ENCODE measurements around the gene PTGES2.
"Not testable (repeated sequence)": the region's sequence is repeated elsewhere in the genome, so short reads cannot be mapped to it uniquely, and the experiment has no call there.

DNA sequence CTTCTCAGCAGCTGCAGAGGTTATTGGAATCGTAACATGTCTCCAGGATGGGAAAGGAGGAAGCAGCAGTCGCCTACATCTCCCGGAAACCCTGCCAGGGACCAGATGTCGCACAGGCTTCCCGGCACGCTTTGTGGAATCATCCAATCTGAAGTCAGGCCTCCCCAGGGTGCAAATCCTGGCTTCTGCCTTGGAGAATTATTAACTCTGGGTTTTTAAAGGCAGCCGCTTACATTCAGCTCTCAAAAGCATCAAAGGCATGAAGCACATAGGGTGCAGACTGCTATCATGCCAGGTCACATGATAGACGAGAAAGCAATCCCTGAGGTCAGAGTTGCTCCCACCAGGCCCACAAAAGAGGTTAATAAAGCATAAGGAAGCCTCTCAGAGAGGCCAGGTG is 4.6 kb upstream of the PTGES2 start:
- not testable (repeated sequence) for TF ChIP-seq POLR2AphosphoS5 (IDR thresholded peaks at IDR 0.05); CTCF (IDR thresholded peaks at IDR 0.05; ENCODE audit: poor library complexity, severe bottlenecking); EZH2 (IDR thresholded peaks at IDR 0.05; ENCODE audit: borderline replicate concordance, insufficient read depth, low read length, poor library complexity, severe bottlenecking); SMC3 (conservative IDR thresholded peaks at IDR 0.05; ENCODE audit: poor library complexity)

Measured in neural cell (in vitro differentiated cells).